Liver (tissue), 3 donors: ENCODE results near the gene LDHB.

Source experiments
- EGR1 ChIP-seq, 2 donors: IDR thresholded peaks; 2 replicates each; pipeline ENCODE4 v1.6.1; 2016 to 2018; ENCODE audit warnings: antibody characterized with exemption in 2 of 2, low read depth in 2 of 2
- GABPA ChIP-seq, 2 donors: IDR thresholded peaks in 1 of 2; conservative IDR thresholded peaks in 1 of 2; 2 replicates each; pipeline ENCODE4 v1.6.1; 2016; ENCODE audit warnings: antibody characterized with exemption in 2 of 2, mild to moderate bottlenecking in 1 of 2, moderate library complexity in 1 of 2
- JUND ChIP-seq, 2 donors: IDR thresholded peaks; 2 replicates each; pipeline ENCODE4 v1.6.1; 2016; ENCODE audit warnings: antibody characterized with exemption in 2 of 2
- RAD21 ChIP-seq, 2 donors: IDR thresholded peaks; 2 replicates each; pipeline ENCODE4 v1.6.1; 2016; ENCODE audit warnings: antibody characterized with exemption in 2 of 2, mild to moderate bottlenecking in 2 of 2
- TAF1 ChIP-seq: conservative IDR thresholded peaks from 2 replicates; pipeline ENCODE4 v1.6.1; 2016; ENCODE audit warnings: antibody characterized with exemption, mild to moderate bottlenecking
- TF ChIP-seq, protein P1 (sequence below): fragments of 150-350 bp; IDR thresholded peaks from 2 replicates; pipeline ENCODE4 v1.5.1; 2017; ENCODE audit warnings: improper control_type of control experiment, low read depth, low read length; ENCODE audit not compliant: missing input control
- TF ChIP-seq, protein P2 (sequence below): IDR thresholded peaks from 2 replicates; pipeline ENCODE4 v1.6.1; 2016; ENCODE audit warnings: antibody characterized with exemption
- donor health status: healthy.
- donor health status: healthy.

DNA sequence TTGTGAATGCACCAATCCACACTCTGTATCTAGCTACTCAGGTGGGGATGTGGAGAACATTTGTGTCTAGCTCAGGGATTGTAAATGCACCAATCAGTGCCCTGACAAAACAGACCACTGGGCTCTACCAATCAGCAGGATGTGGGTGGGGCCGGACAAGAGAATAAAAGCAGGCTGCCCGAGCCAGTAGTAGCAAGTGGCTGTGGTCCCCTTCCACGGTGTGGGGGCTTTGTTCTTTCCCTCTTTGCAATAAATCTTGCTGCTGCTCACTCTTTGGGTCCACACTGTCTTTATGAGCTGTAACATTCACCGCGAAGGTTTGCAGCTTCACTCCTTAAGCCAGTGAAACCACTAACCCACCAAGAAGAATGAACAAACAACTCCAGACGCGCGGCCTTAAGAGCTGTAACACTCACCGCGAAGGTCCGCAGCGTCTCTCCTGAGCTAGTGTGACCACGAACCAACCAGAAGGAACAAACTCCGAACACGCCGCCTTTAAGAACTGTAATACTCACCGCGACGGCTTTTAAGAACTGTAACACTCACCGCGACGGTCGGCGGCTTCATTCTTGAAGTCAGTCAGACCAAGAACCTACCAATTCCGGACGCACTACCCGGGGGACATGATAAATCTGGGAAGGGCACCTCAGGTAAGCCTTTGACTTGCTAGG is 4.6 kb upstream of the LDHB start:
- no peak for TF ChIP-seq RAD21 (IDR thresholded peaks at IDR 0.05)
- TF ChIP-seq, protein P1, sequence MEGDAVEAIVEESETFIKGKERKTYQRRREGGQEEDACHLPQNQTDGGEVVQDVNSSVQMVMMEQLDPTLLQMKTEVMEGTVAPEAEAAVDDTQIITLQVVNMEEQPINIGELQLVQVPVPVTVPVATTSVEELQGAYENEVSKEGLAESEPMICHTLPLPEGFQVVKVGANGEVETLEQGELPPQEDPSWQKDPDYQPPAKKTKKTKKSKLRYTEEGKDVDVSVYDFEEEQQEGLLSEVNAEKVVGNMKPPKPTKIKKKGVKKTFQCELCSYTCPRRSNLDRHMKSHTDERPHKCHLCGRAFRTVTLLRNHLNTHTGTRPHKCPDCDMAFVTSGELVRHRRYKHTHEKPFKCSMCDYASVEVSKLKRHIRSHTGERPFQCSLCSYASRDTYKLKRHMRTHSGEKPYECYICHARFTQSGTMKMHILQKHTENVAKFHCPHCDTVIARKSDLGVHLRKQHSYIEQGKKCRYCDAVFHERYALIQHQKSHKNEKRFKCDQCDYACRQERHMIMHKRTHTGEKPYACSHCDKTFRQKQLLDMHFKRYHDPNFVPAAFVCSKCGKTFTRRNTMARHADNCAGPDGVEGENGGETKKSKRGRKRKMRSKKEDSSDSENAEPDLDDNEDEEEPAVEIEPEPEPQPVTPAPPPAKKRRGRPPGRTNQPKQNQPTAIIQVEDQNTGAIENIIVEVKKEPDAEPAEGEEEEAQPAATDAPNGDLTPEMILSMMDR, result no peak
- no peak for TF ChIP-seq JUND (IDR thresholded peaks at IDR 0.05)
- no peak for TF ChIP-seq EGR1 (IDR thresholded peaks at IDR 0.05; ENCODE audit: low read depth in 2 of 2)
- no peak for TF ChIP-seq GABPA (IDR thresholded peaks at IDR 0.05 in 1 of 2, conservative IDR thresholded peaks at IDR 0.05 in 1 of 2)
- TF ChIP-seq TAF1, result no peak
- TF ChIP-seq, protein P2, sequence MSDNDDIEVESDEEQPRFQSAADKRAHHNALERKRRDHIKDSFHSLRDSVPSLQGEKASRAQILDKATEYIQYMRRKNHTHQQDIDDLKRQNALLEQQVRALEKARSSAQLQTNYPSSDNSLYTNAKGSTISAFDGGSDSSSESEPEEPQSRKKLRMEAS, result no peak
